AG09319 (cell line): ENCODE measurements around the gene ABHD2.

Experiments used
- DNase-seq: peaks from one replicate; pipeline ENCODE4 v3.0.0-alpha.2; 2010; ENCODE audit warnings: low read depth; ENCODE audit errors: extremely low read depth
- CTCF ChIP-seq: IDR thresholded peaks from 2 replicates; pipeline ENCODE4 v1.5.1; 2011; ENCODE audit warnings: low read depth, mild to moderate bottlenecking, inconsistent platforms, low read length, moderate library complexity

Gene ABHD2

GRCh38 chr15:89143503-89144162, 55.4 kb downstream of the ABHD2 start:
- peak; percentile 90 for DNase-seq
- no peak for TF ChIP-seq CTCF

- TF ChIP-seq CTCF, result no peak
- no peak for DNase-seq
Observed at GRCh38 chr15:89144491-89144890, 56.2 kb downstream of the ABHD2 start.

- DNase-seq, result no peak
- TF ChIP-seq CTCF, result no peak
Observed at GRCh38 chr15:89146366-89146765, 58.1 kb downstream of the ABHD2 start.

DNA sequence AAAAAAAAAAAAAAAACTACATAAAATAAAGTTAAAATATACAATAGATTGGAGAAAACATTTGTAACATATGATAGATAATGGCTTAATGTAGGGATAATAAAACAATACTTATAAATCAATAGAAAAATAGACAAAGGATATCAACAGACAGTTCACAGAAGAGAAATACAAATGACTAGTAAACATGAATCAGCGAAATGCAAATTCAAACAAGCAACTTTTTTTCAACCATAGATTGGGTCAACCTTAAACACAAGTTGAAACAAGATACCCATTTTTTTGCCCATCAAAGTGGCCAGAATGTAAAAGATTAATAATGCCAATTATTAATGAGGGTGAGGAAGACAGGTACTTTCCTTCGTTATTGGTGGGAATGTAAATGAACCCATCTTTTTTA, 59.9 kb downstream of the ABHD2 start:
- no peak for TF ChIP-seq CTCF

GRCh38 chr15:89149501-89150101, 61.3 kb downstream of the ABHD2 start:
- no peak for DNase-seq
- no peak for TF ChIP-seq CTCF

More for the DNA sequence above, 59.9 kb downstream of the ABHD2 start:
- DNase-seq, result no peak

- no peak for DNase-seq
- TF ChIP-seq CTCF, result no peak
Observed at GRCh38 chr15:89150287-89150686, 62.0 kb downstream of the ABHD2 start.

DNA sequence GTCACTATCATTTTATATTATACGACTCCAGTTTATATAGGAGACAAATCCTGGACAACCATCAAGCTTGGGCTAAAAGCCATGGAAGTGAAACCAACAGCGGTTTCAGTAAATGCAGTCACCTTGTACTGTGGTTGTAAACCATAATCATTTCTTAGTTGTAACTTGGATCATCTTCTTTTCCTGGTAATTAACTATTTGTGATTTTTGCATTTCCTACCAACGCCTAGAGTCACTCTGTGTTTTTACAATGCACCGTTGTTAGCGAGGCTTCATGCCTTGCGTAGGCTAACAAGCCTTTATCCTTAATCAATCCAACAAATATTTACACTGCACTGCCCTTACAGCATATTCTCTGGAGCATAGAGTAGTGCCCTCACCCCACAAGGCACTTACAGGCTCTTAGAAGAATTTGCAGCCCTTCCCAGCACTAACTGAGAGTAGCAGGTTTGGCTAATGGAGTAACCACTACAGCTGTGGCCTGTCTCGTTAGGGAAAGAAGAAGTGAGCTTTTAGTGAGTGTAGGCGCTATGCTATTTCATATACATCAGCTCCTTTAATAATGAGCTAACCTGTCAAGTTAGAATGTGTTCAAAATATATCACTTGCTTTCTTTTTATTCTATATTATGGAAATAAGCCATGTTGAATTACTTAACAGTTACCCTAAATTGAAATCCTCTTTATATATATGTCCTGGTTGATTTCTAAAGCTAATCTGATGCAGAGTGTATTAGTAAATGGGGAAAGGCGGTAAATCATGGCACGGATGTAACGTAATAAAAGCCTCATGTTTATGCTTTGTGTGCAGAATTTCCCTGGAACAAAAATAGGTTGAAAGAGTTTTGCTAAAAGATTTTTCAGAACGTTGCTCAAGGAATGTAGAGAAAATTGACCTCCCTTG, 62.8 kb downstream of the ABHD2 start:
- DNase-seq, result no peak
- no peak for TF ChIP-seq CTCF
